Loucy (cell line): ENCODE measurements around the gene GPR55.

Experiments used
- EZH2phosphoT487 ChIP-seq: fragments of 200-600 bp; IDR thresholded peaks from 2 replicates; pipeline ENCODE4 v1.6.1; 2018; ENCODE audit warnings: antibody characterized with exemption, mild to moderate bottlenecking, moderate library complexity, borderline replicate concordance
- TF ChIP-seq, protein P1 (sequence below): fragments of 200-600 bp; sonication (generic); conservative IDR thresholded peaks from 2 replicates; pipeline ENCODE4 v1.5.1; 2014; ENCODE audit warnings: mild to moderate bottlenecking, antibody characterized with exemption, low read length

- TF ChIP-seq, protein P1, sequence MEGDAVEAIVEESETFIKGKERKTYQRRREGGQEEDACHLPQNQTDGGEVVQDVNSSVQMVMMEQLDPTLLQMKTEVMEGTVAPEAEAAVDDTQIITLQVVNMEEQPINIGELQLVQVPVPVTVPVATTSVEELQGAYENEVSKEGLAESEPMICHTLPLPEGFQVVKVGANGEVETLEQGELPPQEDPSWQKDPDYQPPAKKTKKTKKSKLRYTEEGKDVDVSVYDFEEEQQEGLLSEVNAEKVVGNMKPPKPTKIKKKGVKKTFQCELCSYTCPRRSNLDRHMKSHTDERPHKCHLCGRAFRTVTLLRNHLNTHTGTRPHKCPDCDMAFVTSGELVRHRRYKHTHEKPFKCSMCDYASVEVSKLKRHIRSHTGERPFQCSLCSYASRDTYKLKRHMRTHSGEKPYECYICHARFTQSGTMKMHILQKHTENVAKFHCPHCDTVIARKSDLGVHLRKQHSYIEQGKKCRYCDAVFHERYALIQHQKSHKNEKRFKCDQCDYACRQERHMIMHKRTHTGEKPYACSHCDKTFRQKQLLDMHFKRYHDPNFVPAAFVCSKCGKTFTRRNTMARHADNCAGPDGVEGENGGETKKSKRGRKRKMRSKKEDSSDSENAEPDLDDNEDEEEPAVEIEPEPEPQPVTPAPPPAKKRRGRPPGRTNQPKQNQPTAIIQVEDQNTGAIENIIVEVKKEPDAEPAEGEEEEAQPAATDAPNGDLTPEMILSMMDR = no peak
- TF ChIP-seq EZH2phosphoT487 = no peak
These were observed 18.2 kb upstream of the GPR55 start for GRCh38 chr2:230942920-230943896.
